ENCODE data around the gene PIP5KL1.
"Not testable (repeated sequence)": the region's sequence is repeated elsewhere in the genome, so short reads cannot be mapped to it uniquely, and the experiment has no call there.

Gene PIP5KL1

DNA sequence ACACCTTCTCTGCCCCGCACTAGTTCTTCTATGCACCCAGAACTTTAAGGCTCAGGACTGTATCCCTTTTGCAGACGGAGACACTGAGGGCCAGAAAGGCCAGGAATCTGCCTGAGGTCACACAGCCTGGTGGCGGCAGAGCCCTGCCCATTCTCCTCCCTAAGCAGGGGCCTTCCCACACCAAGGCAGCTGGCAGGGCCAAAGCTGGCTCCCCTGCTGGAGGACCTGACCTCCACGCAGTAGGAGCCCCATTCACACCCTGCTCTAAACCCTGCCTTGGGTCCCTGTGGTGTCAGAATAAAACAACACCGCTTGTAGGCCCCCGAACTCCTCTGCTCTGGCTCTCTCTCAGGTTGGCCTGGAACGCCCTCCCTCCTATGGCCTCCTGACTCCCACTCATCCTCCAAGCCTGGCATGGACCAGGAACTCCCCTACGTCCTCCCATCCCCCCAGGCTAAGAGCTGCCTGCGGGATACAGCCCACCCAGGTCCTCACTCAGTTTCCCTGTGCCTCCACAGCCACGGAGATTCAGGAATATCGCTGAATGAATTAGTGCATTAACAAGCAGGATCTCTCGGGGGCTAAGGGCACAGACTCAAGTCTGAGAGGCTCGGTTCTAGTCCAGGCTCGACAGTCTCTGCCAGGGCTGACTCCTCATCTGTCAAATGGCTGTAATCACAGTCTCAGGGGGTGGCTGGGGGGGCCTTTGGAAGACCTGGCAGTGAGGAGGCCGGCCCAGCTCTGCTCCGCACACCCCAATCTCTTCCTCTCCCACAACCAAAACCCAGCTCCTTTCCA is 34.0 kb downstream of the PIP5KL1 start:
- no peak for DNase-seq (ENCODE audit: low read depth in 1 of 2, low spot score in 1 of 2)

DNA sequence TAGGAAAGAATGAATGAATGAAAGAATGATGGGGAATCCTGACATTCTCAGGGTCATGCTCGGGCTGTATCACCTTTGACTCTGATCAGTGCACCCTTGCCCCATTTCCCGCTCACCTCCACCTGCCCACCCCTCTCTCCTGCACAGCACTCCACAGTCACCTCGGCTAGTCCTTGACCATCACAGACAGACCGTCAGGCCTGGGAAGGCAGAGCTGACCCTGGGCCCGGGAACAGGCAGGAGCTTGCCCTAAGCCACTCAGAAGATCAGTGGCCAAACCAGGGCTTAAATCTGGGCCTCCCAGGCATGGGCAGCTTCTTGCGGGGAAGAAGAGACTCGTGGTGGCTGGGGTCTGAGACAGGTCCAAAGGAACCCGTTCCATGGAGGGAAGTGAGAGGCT is 34.8 kb downstream of the PIP5KL1 start:
- no peak for DNase-seq (ENCODE audit: low read depth in 1 of 2, low spot score in 1 of 2)

DNA sequence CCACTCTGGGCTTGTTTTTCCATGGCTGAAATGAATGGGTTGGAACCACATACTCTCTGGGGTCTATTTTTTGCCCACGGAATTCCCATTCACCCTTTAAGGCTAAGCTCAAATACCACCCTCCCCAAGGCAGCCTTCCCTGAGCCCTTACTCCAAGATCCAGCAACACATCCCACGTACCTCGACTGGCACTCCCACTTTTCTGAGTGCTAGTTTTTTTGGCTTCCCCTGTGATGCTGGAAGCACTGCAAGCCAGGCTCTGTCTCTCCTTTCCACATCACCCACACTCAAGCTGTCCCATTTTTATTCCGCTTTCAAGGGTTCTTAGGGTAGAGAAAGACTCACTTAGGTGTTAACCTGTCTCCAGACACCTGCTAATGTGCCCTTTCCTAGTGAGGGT is 37.2 kb downstream of the PIP5KL1 start:
- no peak for DNase-seq (ENCODE audit: low read depth in 1 of 2, low spot score in 1 of 2)

DNA sequence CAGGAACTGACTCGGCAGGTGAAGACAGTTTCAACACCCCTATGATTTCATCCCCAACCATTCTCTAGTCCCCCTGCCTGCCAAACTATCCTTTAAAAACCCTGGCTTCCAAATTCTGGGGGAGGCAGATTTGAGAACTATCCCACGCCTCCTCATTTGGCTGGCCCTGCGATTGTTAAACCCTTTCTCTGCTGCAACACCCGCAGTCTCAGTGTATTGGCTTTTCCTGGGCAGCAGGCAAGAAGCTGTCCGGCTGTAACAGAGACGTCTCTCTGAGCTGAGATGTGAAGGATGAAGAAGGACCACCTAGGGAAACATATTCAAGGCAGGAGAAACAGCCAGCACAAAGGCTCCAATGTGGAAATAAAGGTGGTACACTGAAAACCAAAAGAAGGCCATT is 37.7 kb downstream of the PIP5KL1 start:
- no peak for DNase-seq (ENCODE audit: low read depth in 1 of 2, low spot score in 1 of 2)

DNA sequence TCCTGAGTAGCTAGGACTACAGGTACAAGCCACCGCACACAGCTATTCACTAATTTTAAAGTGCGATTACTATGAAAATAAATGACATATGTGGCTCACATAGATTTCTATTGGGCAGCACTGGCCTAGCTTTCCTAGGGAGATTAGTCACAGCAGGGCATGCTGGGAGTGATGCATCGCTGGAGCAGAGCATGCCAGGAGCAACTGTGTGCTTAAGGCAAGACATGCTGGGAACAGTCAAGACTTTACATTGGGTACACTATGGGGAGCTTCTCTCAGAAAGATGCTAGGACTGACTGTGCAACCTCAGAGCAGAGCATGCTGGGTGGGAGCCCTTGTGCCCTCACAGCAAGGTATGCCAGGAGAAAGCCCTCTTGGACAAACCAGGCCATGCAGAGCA is 40.5 kb downstream of the PIP5KL1 start:
- no peak for DNase-seq (ENCODE audit: low read depth in 1 of 2, low spot score in 1 of 2)

DNA sequence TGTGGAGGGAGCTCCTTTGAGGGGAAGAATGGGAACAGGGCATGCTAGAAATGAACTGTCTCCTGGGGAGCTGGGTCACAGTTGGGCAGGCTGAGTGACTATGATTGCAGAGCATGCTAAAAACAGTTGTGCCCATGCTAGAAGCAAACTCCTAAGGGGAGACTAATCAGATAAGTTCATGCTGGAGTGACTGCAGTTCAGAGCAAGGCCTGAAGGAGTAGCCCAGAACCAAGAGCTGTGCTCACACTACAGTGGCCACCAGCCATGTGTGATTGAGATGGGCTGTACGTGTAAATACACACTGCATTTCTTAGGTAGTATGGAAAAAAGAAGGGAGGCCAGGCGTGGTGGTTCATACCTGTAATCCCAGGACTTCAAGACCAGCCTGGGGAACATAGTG is 42.8 kb downstream of the PIP5KL1 start:
- no peak for DNase-seq (ENCODE audit: low read depth in 1 of 2, low spot score in 1 of 2)

DNA sequence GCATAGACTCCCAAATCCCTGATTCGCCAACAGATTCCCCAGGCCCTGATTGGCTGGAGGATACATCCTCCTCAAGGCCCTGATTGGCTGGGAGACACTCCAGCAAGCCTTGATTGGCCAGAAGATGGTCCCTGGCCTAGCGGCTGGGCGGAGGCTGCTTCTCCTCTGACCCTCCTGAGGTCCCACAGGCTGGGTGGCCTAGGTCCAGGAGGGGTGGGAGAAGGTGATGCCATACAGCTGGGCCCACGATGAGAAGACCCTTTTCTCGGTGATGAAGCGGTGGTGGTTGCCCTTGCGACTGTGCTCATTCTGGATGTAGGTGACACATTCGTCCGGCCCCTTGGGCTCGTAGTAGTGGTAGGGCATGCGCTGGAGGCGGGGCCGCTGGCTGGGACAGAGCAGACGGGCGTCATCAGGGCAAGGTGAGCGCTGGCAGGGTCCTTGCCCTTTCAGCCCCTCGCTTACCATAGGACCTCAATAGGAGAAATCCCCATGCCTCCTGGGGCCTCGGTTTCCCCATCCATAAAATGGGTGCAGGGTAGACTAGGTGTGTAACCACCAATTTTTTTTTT is 44.1 kb downstream of the PIP5KL1 start:
- no peak for DNase-seq (ENCODE audit: low read depth in 1 of 2, low spot score in 1 of 2)

DNA sequence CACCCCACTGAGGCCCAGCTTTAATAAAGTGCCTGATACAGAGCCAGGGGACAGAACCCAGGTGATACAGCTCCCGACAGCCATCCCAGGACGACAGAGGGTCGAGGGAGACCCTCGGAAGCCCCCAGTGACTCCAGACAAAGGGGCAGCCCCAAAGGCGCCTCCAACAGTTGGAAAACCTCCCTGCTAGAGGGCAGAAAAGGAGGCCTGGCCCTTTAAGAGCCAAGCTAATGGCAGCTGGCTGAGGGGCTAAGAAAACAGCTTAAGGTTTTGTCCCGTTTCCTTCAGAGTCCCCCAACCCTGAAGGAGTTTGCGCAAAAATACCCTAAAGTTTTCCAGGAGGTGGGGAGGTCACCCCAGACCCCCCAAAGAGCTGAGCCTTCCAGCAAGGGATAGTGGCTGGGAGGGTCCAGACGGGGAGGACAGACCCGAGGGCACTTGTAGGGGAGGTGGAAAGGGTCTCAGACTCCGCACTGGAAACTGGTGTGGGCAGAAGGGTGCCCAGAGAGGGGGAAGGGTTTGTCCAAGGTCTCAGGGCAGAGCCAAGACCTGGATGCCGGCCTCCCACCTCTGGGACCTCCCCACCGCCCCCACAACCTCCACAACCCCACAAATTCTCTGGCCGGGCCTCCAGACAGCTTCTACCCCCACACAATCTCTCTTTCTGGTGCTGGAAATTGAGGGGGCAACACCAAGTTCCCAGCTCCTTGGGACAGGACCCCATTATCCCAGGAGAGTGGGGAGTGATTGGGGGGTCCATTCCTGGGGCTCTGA is 44.9 kb downstream of the PIP5KL1 start:
- DNase-seq (ENCODE audit: low read depth in 1 of 2, low spot score in 1 of 2), result no peak

DNA sequence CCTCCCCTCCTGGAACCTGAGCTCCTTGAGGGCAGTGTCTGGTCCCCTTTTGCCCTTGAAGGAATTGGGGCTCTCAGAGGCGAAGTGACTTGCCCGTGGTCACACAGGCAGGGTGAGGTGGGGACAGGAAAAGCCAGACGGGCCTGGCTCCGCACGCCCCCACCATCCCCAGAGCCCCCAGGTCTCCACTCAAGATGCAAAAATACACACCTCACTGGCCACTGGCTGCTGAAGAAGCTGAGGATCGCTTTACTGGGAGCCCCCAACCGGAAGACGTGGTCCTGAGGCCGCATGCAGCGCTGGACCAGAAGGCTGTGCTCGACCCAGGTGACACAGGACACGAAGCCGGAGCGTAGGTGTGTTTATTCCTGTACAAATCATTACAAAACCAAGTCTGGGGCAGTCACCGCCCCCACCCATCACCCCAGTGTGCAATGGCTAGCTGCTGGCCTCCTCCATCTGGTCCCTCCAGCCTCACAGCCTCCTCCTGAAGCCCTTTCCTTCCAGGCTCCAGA is 45.5 kb downstream of the PIP5KL1 start:
- no peak for DNase-seq (ENCODE audit: low read depth in 1 of 2, low spot score in 1 of 2)

DNA sequence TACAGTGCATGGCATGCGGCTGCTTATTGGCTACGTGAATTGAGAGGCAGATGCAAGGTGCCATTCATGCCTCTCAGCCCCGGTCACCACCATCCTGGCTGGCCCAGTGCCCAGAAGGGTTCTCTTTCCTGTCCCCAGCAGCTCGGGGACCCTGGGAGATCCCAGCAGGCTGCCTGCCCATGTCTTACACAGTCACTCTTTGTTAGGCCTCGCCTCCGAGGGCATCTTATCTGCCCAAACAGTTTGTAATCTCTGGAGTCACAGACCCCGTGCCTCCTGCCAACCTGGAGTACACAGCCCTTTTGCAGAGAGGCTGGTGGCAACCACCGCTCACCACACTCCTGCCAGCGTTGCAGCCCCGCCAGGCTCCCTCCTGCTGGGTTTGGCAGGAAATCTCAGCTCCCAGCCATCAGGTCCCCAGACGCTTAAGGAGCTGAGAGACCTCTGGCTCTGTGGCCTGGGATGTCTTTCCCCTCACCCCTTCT is 46.1 kb downstream of the PIP5KL1 start:
- no peak for DNase-seq (ENCODE audit: low read depth in 1 of 2, low spot score in 1 of 2)

DNA sequence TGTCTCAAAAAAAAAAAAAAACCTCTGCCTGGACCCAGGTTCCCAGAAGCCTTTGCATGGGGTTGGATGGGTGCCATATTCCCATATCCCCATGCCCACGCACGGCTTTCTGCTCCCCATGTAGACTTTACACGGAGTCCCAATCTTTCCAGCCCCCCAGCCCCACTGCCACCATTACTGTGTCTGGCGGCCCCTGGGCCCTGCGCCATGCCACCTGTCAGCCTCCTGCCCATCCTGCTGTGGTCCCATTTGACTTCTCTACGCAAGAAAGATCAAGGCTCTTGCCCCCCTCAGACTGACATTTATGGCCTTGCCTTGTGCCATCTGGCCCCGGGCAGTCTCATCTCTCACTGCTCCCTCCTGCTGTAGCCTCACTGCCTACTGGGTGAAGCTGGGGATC is 46.6 kb downstream of the PIP5KL1 start:
- DNase-seq (ENCODE audit: low read depth in 1 of 2, low spot score in 1 of 2), result no peak

DNA sequence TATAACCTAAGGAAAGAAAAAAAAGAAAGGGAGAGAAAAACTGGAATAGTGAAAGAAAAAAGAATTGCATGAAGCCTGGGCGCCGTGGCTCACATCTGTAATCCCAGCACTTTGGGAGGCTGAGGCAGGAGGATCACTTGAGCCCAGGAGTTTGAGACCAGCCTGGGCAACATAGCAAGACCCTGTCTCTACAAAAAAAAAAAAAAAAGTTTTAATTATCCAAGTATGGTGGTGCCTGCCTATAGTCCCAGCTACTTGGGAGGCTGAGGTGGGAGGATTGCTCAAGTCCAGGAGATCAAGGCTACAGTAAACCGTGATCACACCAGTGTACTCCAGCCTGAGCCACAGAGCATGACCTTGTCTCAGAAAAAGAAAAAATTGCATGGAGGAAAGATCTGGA is 48.9 kb downstream of the PIP5KL1 start:
- DNase-seq (ENCODE audit: low read depth in 1 of 2, low spot score in 1 of 2), result not testable (repeated sequence)

DNA sequence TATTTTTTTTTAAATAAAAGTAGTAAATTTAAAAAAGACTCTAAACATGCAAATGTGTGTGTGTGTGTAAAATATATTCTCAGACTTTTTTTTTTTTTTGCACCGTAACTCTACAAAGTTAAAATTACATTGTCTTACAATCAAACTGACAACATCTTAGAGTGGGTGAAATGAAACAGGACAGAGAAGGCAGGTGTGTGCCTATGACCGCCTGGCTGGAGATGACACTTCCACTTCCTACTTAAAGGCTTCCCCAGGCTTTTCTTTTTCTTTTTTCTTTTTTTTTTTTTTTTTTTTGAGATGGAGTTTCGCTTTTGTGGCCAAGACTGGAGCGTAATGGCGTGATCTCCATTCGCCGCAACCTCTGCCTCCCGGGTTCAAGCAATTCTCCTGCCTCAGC is 50.4 kb downstream of the PIP5KL1 start:
- no peak for DNase-seq (ENCODE audit: low read depth in 1 of 2, low spot score in 1 of 2)

DNA sequence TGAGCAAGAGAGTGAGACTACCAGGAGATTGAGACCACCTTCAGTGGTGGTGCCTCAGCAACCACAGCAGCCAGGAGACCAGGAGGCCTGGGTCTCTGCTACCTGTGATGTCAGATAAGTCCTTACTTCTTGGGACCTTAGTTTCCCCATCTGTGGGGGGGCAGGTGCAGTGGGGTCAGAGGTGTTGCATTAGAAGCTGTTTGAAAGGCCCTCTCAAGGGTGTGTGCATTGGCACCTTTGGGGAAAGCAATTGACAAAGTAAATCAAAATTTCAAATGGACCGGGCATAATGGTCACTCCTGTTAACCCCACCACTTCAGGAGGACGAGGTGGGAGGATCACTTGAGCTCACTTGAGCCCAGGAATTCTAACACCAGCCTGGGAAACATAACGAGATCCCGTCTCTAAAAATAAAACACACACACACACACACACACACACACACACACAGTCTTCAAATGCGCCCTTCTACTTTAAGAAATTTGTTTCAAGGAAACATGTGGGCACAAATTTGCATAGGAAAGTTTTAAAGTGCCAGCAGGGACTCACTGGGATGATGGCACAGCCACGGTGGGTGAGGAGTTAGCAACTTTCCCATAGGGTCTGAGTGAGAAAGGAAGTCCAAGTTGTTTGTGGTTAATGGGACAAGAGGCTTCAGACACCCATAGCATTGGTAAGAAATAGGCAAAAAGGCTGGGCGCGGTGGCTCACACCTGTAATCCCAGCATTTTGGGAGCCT is 51.8 kb downstream of the PIP5KL1 start:
- no peak for DNase-seq (ENCODE audit: low read depth in 1 of 2, low spot score in 1 of 2)

DNA sequence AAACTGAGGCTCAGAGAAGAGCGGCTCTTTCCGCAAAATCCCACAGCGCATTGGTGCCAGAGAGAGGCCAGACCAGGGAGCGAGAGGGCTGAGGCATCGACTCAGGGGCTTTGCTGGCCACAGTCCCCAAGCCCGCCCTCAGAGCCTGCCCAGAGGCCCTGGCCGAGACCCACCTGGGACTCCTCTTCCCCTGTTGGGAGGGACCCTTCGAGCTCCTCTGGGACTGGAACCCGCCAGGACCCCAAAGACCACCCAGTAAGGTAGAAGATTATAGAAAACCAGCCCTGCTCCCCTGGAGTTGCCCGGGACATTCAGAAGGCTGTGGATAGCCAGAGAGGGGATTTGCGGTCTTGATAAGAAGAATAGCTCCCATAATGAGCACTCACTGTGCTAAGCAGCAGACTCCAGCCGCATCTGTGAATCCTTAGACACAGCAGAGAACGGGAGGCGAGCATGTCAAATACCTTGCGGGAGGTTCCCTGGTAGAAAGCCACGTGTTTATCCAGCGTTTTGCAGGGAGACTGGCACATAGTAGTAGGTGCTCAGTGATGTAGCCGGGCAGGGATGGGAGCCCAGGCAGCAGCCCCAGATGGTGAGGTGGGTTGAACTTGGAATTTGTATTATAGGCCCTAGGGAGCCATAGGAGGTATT is 52.5 kb downstream of the PIP5KL1 start:
- no peak for DNase-seq (ENCODE audit: low read depth in 1 of 2, low spot score in 1 of 2)

DNA sequence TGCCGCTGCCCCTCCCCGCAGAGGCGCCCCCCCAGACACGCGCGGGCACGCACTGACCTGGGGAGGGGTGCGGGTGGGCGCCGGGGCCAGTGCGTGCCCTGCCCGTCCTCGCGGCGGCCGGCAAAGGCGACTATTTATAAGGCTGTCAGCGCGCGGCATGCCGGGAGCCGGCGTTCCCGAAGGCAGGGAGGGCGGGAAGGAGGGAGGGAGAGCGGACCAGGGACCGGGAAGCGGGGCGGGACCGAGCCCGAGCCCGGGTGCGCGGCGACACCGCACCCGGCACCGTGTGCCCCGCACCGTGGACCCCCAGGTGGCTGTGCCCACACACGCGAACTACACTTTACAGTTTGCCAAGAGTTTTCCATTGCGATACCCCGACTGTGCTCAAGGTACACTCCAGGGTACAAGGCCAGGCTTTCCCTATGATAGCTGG is 53.0 kb downstream of the PIP5KL1 start, which contains the start of gene AK1:
TSS of gene AK1 (minus strand) at position 110 of the 433 bp plus-strand sequence. CDS start 3,058 bp downstream, outside the sequence.
- no peak for DNase-seq (ENCODE audit: low read depth in 1 of 2, low spot score in 1 of 2)

DNA sequence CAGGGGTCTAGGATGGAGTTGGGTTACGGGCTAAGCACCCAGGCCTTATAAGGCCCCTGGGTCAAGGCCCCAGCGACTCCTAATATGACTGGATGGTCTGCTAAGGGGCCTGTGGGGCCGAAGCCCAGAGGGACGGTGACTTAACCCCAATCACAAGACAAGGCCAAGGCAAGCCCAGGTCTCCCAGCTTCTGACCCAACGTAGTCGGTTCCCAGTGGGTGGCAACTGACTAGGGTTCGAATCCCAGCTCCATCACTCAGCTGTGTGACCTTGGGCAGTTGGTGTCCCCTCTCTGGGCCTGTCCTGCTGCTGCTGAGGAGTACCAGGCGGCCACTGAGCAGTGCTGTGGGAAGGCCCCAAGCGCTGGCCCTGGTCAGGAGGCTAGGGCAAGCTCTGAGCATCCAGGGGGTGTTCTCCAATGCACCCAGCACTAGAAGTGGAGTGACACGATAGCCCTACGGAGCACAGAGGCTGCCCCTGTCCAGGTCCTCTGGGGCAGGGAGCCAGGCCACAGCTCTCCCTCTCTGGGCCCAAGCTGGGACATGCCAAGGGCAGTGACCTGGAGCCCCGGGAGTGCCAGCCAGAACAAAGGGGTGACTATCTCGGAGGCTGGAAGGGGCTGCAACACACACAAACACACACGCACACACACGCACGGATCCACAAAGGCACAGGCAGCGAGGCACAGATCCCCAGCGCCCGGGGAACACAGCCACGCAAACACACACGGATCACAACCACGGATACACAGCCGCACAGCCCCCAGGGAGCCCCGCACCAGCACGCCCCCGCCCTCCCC is 53.6 kb downstream of the PIP5KL1 start:
- DNase-seq (ENCODE audit: low read depth in 1 of 2, low spot score in 1 of 2), result no peak

DNA sequence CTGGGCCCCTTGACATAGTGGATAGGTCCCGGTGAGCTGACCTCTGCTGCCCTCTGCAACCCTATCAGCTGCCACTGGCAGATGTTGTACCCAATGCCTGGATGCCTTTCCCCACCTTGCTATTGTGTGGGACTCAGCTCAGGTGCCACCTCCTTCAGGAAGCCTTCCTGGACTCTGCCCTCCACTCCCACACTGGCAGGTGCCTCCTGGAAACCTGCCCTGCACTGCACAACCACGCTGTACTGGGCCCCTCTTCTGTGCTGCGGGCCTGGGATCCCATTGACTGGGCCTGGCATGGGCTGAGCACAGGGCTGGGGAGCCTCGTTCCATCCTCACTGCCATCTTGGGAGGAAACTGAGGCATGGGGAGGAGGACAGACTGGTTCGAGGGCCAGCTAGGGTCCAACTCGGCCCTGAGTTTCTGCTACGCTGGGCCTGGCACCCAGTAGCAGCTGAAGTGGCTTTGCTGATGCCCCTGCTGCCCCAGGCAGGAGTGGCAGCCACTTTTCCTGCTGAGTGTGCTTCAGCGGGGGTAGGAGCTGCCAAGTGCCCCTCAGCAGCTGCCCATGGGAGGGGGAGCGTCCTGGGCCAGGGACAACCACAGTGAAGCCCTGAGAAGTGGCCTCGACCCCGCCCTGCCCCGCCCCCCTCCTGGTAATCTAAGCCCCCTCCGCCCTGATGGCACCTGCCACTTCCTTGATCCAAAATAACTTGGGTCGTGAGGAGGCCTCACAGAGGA is 54.4 kb downstream of the PIP5KL1 start:
- DNase-seq (ENCODE audit: low read depth in 1 of 2, low spot score in 1 of 2), result no peak

Data from activated CD4-positive, alpha-beta T cell treated with anti-CD3 and anti-CD28 coated beads, Interleukin-2, amount 50 U/mL, for 24 hours (primary cell).